GM12874 (cell line): ENCODE data around the gene ZFP91.

Experiments used
- CTCF ChIP-seq: IDR thresholded peaks from 2 replicates; pipeline ENCODE4 v1.5.1; 2011; ENCODE audit warnings: low read depth, mild to moderate bottlenecking, control low read depth, low read length, moderate library complexity; ENCODE audit not compliant: insufficient read depth

Gene ZFP91

GRCh38 chr11:58654908-58655296 is 76.0 kb downstream of the ZFP91 start:
- no peak for TF ChIP-seq CTCF

GRCh38 chr11:58656348-58656747 is 77.5 kb downstream of the ZFP91 start:
- TF ChIP-seq CTCF: no peak

GRCh38 chr11:58658623-58659022 is 79.8 kb downstream of the ZFP91 start:
- no peak for TF ChIP-seq CTCF

- TF ChIP-seq CTCF: no peak
Measured at GRCh38 chr11:58659404-58659803, 80.5 kb downstream of the ZFP91 start.

- TF ChIP-seq CTCF: no peak
Measured at GRCh38 chr11:58659910-58660570, 81.2 kb downstream of the ZFP91 start.
